ENCODE results near the gene SMARCA4.

DNA sequence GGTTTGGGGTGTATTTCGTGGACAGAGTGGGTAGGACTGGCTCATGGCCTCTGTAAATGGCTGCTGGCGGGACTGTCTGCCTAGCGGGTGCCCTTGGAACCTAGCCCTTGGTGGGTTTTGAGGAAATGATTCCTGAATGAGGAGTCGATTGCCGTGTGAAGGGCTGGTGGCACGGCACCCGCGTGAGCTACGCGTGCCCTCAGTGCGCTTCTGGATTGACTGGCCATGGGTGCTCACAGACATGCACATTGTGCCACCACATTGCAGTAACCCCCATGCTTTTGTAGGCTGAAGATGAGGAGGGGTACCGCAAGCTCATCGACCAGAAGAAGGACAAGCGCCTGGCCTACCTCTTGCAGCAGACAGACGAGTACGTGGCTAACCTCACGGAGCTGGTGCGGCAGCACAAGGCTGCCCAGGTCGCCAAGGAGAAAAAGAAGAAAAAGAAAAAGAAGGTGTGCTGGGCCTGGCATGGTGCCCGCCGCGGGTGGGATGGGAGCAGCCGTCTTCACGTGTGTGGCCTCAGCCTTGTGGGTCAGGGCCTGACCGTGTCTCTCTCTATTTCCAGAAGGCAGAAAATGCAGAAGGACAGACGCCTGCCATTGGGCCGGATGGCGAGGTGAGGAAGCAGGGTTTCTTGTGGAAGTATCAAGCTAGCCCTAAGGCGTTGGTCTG is 35.2 kb downstream of the SMARCA4 start:
- TF ChIP-seq, protein P1, sequence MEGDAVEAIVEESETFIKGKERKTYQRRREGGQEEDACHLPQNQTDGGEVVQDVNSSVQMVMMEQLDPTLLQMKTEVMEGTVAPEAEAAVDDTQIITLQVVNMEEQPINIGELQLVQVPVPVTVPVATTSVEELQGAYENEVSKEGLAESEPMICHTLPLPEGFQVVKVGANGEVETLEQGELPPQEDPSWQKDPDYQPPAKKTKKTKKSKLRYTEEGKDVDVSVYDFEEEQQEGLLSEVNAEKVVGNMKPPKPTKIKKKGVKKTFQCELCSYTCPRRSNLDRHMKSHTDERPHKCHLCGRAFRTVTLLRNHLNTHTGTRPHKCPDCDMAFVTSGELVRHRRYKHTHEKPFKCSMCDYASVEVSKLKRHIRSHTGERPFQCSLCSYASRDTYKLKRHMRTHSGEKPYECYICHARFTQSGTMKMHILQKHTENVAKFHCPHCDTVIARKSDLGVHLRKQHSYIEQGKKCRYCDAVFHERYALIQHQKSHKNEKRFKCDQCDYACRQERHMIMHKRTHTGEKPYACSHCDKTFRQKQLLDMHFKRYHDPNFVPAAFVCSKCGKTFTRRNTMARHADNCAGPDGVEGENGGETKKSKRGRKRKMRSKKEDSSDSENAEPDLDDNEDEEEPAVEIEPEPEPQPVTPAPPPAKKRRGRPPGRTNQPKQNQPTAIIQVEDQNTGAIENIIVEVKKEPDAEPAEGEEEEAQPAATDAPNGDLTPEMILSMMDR (conservative IDR thresholded peaks at IDR 0.05; ENCODE audit: low read length), result no peak
- no peak for TF ChIP-seq EZH2phosphoT487 (IDR thresholded peaks at IDR 0.05; ENCODE audit: borderline replicate concordance)

Data from Loucy (cell line).